KOPT-K1 (cell line): ENCODE data around the gene DBNL.
A peak's percentile ranks its signal among the peaks of the same experiment; 100 is the strongest.

Experiments used
- H3K27ac ChIP-seq: fragments of 200-600 bp; sonication (generic); 2 replicates; pipeline ENCODE4 v1.5.1; 2016; ENCODE audit warnings: antibody characterized with exemption, mild to moderate bottlenecking, low read depth, low read length; ENCODE audit not compliant: poor library complexity, severe bottlenecking
- H3K36me3 ChIP-seq: fragments of 200-600 bp; sonication (generic); 2 replicates; pipeline ENCODE4 v1.5.1; 2017; ENCODE audit warnings: antibody characterized with exemption, mild to moderate bottlenecking, low read length, moderate library complexity; ENCODE audit not compliant: insufficient read depth
- H3K9me3 ChIP-seq: fragments of 200-600 bp; sonication (generic); 2 replicates; pipeline ENCODE4 v1.5.1; 2017; ENCODE audit warnings: antibody characterized with exemption, low read length, mild to moderate bottlenecking; ENCODE audit not compliant: insufficient read depth, poor library complexity, severe bottlenecking

The DBNL gene

DNA sequence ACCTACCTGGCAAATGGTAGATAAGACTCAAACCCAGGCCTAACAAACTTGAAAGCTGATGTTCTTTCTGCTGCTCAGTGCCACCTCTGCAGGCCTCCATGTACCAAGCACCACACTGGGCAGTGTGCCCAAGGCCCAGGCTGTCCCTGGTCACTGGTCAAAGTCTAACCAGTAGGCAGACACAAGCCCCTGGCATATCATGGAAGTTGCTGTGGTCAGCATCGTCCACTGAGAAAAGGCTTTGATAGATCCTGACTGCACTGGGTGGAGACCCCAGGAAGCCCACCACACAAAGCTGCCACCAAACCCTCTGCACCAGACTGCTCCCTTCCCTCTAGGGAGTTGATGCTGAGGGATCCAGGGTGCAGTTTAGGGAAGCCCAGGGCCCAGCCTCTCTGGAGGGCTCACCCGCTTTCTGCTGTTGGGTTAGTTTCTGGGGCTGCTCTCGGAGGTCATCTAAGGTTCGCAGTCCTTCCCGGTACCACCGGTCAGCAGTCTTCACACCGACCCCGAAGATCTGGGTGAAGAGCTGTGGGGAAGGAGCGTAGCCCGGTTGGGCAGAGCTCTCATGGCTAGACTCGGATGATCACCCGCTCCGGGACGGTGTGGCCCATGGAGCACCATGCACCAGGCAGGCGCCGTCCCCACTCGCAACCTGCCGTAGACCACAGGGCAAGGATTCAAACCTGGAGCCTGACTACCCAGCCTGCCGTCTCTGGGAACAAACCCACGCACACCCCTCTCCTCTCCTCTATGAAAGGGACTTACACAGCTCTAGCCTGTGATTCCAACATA lies 31.8 kb downstream of the DBNL start:
- Histone ChIP-seq H3K36me3 (peaks cover 98% of the 10 kb centered on the region), H3K9me3 (no peaks in the 10 kb centered on the region), H3K27ac (peak overlapping the region; percentile 100)

DNA sequence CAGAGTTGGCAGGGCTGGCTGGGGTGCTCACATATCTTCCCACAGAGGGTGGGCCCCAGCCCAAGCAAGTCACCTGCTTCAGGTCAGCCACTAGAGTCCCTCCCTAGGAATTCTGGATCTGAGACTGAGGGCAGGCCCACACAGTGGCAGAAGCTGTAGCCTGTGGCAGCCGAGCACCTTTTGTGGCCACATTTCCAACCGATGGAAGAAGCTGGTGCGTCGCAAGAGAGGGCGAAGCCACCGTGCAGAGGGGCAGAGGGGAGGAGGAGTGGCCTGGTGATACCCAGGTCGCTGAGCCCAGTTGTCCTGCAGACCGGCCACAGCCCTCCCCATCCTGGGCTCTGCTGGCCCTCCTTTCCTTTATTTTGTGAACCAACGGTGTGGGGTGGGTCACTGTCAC lies 32.6 kb downstream of the DBNL start:
- Histone ChIP-seq H3K9me3 (no peaks in the 10 kb centered on the region), H3K36me3 (peaks cover 90% of the 10 kb centered on the region)

GRCh38 chr7:44077681-44078091 lies 33.2 kb downstream of the DBNL start:
- H3K36me3 ChIP-seq, result peaks cover 84% of the 10 kb centered on the region

More for the DNA sequence above, 32.6 kb downstream of the DBNL start:
- peak overlapping the region; percentile 100 for H3K27ac ChIP-seq

GRCh38 chr7:44078521-44078920 lies 34.0 kb downstream of the DBNL start:
- H3K9me3 ChIP-seq, result no peaks in the 10 kb centered on the region
- peak overlapping the region; percentile 100 for H3K27ac ChIP-seq
- peaks cover 76% of the 10 kb centered on the region for H3K36me3 ChIP-seq

More at GRCh38 chr7:44077681-44078091, 33.2 kb downstream of the DBNL start:
- Histone ChIP-seq H3K9me3 (no peaks in the 10 kb centered on the region), H3K27ac (peak overlapping the region; percentile 100)

- Histone ChIP-seq H3K36me3 (peaks cover 66% of the 10 kb centered on the region), H3K9me3 (no peaks in the 10 kb centered on the region), H3K27ac (peak overlapping the region; percentile 100)
Measured at GRCh38 chr7:44079331-44080021, 35.0 kb downstream of the DBNL start.

DNA sequence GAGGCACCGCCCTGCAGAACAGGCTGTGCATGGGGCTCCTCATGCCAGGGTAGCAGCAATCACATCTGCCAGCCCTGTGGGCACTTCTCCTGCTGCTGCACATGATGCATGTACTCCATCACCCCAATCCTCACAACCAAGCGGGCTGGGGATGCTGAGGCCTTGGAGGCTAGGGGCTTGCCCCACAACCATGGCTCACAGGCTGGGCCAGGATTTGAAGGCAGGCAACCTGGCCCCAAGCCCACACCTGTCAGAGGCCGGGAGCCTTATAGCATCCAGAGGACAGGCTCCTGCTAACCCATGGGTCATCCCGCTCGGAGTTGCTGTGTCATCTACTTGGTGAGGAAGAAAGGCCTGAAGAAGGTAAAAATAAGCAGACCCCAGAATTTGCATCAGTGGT lies 35.6 kb downstream of the DBNL start:
- Histone ChIP-seq H3K27ac (peak overlapping the region; percentile 100), H3K9me3 (no peaks in the 10 kb centered on the region), H3K36me3 (peaks cover 60% of the 10 kb centered on the region)

- H3K27ac ChIP-seq, result peak overlapping the region; percentile 100
- H3K9me3 ChIP-seq, result no peaks in the 10 kb centered on the region
- peaks cover 53% of the 10 kb centered on the region for H3K36me3 ChIP-seq
Measured at GRCh38 chr7:44080686-44081265, 36.3 kb downstream of the DBNL start.

GRCh38 chr7:44081266-44081748 lies 36.8 kb downstream of the DBNL start:
- peak overlapping the region; percentile 100 for H3K27ac ChIP-seq
- peaks cover 48% of the 10 kb centered on the region for H3K36me3 ChIP-seq
- H3K9me3 ChIP-seq, result no peaks in the 10 kb centered on the region

DNA sequence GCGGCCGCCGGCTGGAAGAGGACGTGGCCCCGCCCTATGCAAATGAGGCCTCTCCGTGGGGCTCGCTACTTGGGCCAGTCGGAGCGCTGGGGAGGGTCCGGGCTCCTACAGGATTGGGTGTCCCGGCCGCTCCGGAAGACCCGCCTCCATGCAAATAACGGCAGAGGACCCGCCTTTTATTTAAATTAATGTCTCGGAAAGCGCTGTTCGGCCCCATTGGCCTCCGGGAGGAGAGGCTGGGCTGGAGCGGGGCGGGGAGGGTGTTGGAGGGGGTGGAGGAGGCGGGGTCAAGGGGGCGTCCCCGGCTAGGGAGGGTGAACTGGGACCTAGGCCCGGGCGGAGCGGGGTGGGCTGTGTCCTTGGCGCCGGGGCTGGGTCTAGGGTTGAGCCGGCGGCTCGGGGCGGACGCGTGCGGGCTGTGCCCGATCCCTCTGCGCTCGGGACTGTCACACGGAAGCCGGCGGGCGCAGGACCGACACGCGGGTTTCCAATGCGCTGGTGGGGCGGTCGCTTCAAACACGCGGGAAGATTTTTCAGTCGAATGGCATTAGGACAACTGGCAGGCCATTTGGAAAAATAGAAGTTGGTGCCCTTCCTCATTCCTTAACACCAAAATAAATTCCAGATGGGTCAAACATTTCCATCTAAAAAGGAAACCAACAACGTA lies 38.2 kb downstream of the DBNL start:
- Histone ChIP-seq H3K27ac (peak overlapping the region; percentile 86), H3K36me3 (peaks cover 34% of the 10 kb centered on the region), H3K9me3 (no peaks in the 10 kb centered on the region)

DNA sequence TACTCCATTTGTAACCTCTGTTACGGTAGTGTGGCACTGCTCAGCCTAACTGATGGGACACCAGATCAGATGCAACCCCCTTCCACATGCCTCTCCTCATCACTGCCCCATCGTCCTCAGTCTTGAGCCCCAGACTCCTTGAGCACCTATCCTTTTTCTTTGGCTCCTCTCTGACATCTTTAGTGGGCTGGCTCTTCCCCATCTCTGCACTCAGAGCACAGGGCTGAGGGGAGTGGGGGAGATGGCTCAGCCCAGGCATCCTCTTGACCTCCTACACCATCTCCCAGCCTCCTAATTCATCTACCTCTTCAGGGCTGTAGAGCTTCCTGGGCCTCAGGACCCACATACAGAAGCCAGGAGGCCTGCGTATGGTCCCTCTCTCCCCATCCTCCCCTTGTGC lies 39.3 kb downstream of the DBNL start:
- peaks cover 23% of the 10 kb centered on the region for H3K36me3 ChIP-seq
- H3K27ac ChIP-seq, result peak overlapping the region; percentile 86
- H3K9me3 ChIP-seq, result no peaks in the 10 kb centered on the region

DNA sequence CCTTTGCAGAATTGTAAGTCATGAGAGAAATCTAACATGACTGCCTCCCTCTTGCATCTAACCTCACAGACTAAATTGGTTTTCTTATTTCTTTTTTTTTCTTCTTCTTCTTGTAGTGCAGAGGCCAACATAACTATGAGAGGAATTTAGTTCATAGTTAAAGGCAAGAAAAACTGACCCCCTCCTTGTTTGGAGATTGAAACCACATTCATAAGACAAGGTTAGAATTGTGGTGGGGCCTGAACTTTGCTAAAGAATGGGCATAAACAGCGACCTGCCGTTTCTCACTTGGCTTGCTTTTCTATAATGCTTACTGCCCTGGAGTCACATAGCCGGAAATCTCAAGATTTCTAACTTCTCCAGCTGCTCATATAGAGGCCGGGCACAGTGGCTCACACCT lies 40.2 kb downstream of the DBNL start:
- Histone ChIP-seq H3K36me3 (peaks cover 14% of the 10 kb centered on the region), H3K27ac (peak overlapping the region; percentile 86), H3K9me3 (no peaks in the 10 kb centered on the region)

DNA sequence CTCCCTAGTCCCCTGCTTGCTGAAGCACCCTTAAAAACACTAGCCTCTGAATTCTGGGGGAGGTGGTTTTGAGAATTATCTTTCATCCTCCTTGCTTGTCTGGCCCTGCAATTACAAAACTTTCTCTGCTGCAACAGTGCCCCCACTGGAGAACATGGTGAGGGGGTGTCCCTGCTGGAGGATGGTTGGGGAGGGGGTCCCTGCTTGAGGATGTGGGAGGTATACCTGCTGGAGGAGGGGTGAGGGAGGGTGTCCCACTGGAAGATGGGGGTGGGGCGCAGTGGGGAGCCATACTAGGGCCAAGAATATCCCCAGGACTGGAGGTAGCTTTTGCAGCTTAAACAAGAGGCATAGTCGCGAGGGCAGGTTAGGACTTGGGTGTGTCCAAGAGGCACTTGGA lies 41.0 kb downstream of the DBNL start:
- Histone ChIP-seq H3K9me3 (no peaks in the 10 kb centered on the region), H3K36me3 (peaks cover 6% of the 10 kb centered on the region), H3K27ac (peak overlapping the region; percentile 86)

GRCh38 chr7:44086627-44087026 lies 42.1 kb downstream of the DBNL start:
- peak overlapping the region; percentile 70 for H3K27ac ChIP-seq

DNA sequence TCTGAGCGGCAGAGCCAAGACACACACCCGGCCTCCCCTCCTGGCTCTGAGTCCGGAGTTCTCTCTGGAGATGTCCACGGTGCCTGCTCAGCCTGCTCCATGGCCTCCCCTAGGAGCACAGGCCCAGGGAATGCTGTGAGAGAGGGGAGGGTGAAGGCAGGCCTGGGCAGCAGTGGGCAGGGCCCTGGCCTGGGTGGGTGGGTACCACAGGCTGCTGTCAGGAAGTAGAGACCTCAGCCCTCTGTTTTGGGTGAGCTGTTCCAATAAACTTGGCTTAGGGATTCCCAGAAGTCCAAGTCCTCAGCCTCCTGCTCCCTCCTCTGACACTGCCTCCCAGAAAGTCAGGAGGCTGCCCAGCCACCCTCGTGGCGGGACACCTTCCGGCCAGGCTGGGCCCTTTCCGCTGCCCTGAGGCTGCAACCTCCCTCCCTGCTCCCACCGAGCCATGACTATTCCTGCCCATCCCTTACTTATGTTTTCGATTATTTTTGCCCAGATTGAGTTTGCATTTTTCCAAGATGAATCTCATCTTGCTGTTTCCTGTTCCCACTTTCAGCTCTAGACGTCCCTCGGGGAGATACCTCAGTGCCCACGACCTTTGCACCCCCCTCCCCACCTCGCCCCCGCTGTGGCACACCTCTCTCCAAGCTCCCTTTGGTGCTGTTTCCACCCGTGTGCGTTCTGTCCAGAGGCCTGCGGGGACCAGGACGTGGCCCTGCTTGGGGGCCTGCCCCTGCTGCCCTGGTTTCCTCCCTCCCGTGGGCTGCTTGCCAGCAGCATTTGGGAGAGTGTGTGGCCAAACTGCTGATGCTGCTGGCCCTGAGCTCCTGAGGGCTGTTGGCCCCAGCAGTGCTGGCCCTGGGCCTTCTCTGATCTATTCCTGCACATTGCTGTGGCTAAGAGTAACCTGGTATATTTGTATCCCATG lies 43.7 kb downstream of the DBNL start:
- peak overlapping the region; percentile 70 for H3K27ac ChIP-seq

More at GRCh38 chr7:44086627-44087026, 42.1 kb downstream of the DBNL start:
- Histone ChIP-seq H3K36me3 (no peaks in the 10 kb centered on the region), H3K9me3 (no peaks in the 10 kb centered on the region)

More for the DNA sequence above, 43.7 kb downstream of the DBNL start:
- Histone ChIP-seq H3K9me3 (peaks cover 4% of the 10 kb centered on the region), H3K36me3 (no peaks in the 10 kb centered on the region)
